DMS53 treated with DMSO at 0.1 percent for 48 hours (cell line): ENCODE measurements around the gene UBA1.

Experiments
- DNase-seq: peaks from one replicate; lab custom pipeline; 2025; ENCODE audit not compliant: unreplicated experiment; lab: John Stamatoyannopoulos, UW

UBA1 gene

DNA sequence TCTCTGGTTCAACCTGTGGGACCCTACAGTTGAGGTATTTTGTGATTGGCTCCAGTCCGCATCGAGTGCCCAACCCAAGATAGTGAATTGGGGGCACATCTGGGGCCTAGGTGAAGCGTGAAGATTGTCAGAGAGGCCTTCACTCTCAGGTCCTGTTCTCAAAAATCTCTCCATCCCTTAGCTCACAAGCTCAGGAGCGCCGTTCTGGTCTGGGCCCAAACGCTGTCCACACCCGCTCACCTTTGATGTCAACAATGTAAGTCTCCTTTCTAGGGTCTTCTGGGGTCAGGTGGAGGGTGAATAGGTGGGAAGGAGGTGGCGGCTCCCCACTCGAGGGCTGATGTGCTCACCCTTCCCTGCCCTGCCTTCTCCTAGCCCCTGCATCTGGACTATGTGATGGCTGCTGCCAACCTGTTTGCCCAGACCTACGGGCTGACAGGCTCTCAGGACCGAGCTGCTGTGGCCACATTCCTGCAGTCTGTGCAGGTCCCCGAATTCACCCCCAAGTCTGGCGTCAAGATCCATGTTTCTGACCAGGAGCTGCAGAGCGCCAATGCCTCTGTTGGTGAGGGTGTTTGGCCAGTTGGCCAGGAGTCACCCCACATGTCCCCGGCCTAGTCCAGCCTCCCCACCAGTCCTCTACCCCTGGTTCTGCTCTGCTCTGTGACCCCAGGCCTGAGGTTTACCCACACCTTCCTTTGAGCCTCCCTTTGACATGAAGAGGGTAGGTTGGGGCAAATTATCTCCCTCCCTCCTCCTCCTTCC, 17.2 kb downstream of the UBA1 start:
- no peak for DNase-seq

GRCh38 chrX:47212381-47213293, 19.0 kb downstream of the UBA1 start:
- no peak for DNase-seq

DNA sequence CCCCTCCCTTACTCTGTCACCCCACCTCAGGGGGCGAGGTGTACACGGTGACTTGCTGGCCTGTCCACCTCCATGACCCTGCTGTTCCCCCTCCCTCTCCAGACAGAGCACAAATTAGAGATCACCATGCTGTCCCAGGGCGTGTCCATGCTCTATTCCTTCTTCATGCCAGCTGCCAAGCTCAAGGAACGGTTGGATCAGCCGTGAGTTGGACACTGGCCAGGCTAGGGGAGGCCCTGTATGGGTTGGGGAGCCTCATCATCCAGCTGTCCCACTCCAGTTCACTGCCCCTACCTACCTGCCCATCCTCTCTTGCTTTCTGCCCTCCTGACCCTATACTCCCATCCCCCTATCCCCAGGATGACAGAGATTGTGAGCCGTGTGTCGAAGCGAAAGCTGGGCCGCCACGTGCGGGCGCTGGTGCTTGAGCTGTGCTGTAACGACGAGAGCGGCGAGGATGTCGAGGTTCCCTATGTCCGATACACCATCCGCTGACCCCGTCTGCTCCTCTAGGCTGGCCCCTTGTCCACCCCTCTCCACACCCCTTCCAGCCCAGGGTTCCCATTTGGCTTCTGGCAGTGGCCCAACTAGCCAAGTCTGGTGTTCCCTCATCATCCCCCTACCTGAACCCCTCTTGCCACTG, 20.9 kb downstream of the UBA1 start:
- no peak for DNase-seq

DNA sequence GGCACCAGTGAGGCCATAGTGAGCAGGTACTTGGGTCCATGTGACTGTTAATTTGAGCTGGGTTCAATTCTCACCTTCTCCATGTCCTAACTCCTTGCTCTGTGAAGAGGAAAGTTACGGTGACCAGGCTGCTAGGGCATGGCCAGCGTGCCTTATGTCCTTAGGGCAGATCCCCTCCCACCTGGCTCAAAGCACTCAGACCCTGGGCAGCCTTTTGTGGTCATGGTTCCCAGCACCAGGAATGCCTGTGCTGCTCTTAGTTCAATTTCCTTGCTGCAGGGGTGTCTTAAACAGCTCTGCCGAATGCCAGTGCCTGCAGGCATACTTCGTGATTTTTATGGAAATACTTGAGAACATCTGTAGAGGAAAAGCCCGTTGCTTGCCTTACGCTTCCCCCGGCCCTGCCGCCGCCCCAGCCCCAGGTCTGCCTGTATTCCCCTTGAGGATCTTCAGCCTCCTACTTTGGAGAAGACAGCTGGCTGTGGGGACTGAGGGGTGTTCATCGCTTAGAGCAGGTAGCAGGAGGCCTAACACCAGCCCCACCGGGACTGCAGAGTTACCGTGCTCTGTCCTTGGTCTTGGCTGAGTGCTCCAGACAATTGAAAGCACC, 21.8 kb downstream of the UBA1 start:
- DNase-seq = no peak

DNA sequence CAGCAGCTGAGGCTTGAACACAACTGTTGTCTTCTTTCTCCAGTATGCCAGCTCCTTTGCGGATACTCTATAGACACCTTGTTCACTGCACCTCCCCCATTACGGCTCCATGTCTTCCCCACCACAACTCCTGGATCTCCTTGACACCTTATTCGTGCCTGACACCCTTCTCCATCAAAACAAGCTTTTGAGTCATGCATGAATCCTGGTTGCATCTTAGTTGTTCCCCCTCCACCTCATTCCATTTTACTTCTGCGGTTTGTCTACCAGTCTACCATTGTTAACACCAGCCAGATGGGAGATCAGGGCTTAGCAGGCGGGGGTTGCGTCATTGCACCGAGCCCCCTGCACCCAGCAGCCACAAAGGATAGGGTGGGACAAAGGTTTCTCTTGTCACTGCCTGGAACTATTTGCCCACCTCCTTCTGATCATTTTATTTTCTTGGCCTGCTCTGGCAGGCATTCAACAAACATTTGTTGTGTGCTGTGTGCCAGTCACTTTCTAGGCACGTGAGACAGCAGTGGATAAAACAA, 22.8 kb downstream of the UBA1 start:
- DNase-seq = no peak

GRCh38 chrX:47217121-47217851, 23.7 kb downstream of the UBA1 start:
- DNase-seq = peak; percentile 79

DNA sequence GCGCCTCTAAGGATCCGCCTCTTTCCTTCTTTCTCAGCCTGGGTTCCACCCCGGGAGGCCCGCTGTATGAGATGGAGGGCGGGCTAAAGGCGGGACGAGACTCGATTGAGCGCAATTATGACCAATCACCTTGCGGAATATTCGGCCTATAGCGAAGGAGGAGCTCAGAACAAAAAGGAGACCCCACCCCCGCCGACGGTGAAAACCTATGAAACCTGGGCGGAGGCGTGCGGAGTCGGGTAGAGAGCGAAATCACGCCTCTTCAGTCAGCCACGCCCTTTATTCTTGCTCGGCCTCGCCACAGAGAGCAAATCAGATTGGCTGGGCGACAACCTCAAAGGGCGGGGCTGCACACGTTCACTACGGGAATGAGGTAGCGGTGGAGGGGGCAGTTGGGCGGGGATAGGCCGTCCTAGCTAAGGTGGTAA, 24.2 kb downstream of the UBA1 start:
- peak; percentile 99 for DNase-seq

DNA sequence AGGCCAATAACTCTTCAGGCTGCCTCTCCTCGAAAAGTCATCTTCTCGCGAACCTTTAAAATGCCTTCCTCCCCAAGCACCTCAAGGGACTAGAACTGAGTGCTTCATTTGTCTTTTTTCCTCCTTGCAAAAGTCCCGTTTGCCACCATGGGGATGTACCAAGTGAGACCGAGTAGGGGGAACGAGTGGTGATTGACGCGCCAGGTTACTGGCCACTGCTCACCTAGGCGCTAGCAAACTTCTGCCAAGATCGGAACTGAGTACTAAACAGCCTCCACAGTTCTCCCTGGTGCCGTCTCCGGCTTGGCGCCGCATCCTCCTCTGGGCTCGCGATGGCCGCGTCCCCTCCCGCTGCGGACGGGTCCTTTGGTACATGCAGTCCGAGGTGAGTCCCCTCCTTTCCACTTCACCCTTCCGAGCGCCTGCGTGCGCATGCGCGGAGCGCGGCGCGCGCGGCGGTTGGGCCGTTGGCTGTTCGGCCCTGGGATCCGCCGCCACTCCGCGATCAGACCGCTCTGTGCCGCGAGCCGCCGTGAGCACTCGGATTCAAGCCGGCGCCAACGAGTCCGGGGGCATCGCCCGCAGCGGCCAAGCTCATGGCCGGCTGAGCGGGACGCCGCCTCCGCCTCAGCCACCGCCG, 24.8 kb downstream of the UBA1 start, which contains the start of gene CDK16:
Gene CDK16 (plus strand): TSS at position 402 of the 640 bp plus-strand sequence. CDS start 4,877 bp downstream, outside the sequence.
- peak; percentile 49 for DNase-seq

GRCh38 chrX:47218920-47219815, 25.5 kb downstream of the UBA1 start:
- no peak for DNase-seq

- no peak for DNase-seq
Measured at GRCh38 chrX:47221756-47222155, 28.1 kb downstream of the UBA1 start.

- DNase-seq = no peak
Measured at GRCh38 chrX:47222751-47223350, 29.2 kb downstream of the UBA1 start.

GRCh38 chrX:47223476-47224250, 30.0 kb downstream of the UBA1 start:
- no peak for DNase-seq

GRCh38 chrX:47224266-47224895, 30.8 kb downstream of the UBA1 start:
- DNase-seq = no peak

DNA sequence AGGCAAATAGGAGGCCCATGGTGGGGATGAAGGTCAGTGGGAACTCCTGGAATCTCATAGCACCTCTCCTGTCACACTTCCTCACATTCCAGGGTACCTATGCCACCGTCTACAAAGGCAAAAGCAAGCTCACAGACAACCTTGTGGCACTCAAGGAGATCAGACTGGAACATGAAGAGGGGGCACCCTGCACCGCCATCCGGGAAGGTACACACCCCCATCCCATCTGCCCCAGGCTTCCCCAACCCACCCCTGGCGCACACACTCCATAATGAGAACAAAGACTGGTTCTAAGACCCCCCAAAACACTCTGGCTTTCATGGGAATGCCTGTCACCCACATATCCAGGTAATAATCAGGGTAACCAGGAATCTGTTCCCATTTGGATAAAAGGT, 31.3 kb downstream of the UBA1 start:
- DNase-seq = no peak

- no peak for DNase-seq
Measured at GRCh38 chrX:47226071-47226470, 32.4 kb downstream of the UBA1 start.

DNA sequence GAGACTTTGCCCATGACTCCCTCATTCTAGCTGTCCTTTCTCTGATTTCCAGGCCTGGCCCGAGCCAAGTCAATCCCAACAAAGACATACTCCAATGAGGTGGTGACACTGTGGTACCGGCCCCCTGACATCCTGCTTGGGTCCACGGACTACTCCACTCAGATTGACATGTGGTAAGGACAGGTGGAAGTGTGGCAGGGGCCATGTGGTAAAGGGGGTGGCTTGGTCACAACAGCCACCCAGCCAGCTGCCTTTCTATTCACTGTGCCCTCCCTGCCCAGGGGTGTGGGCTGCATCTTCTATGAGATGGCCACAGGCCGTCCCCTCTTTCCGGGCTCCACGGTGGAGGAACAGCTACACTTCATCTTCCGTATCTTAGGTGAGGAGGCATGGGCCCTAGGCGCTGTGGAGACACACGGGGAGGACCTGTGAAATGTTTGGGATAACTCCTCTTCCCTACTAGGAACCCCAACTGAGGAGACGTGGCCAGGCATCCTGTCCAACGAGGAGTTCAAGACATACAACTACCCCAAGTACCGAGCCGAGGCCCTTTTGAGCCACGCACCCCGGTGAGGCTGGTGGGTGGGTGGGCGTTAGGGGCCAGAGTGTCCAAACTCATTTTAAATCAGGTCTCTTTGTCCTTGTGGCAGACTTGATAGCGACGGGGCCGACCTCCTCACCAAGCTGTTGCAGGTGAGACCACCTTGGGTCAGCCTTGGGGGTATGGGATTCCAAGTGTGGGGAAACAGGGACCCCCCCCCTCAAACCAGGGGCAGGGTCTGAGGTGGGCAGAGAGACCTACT, 33.1 kb downstream of the UBA1 start:
- DNase-seq = no peak

- no peak for DNase-seq
Measured at GRCh38 chrX:47227334-47227583, 33.6 kb downstream of the UBA1 start.
